CD4-positive, alpha-beta memory T cell (primary cell): ENCODE measurements around the gene NUCKS1. TPM values are rescaled to one million over a fixed set of nuclear protein-coding genes. Genes with fewer than 3 reads are reported as not detected.
A peak's percentile ranks its signal among the peaks of the same experiment; 100 is the strongest.

Experiments
- CTCF ChIA-PET: fragments of 350-600 bp; sonication (Branson Sonifier 250); formaldehyde crosslinking; loops from one replicate; lab custom pipeline; 2021; ENCODE audit warnings: inconsistent platforms; ENCODE audit not compliant: partially characterized antibody; lab: Charles Lee
- POLR2A ChIA-PET: fragments of 350-600 bp; sonication (Branson Sonifier 250); formaldehyde crosslinking; loops from one replicate; lab custom pipeline; 2021; ENCODE audit not compliant: partially characterized antibody; lab: Charles Lee
- DNase-seq, 5 donors: peaks; one replicate each; pipeline versions ENCODE4 v3.0.0 to v3.0.0-alpha.2; 2020 to 2022; ENCODE audit warnings: mixed read lengths in 1 of 5
- H3K27ac ChIP-seq: one replicate; pipeline ENCODE4 v1.7.0; 2013; ENCODE audit warnings: low read depth, low read length
- H3K27me3 ChIP-seq: 2 replicates; pipeline ENCODE4 v1.7.0; 2013; ENCODE audit warnings: mild to moderate bottlenecking, low read length, moderate library complexity; ENCODE audit not compliant: insufficient read depth
- H3K36me3 ChIP-seq: 2 replicates; pipeline ENCODE4 v1.7.0; 2013; ENCODE audit warnings: mild to moderate bottlenecking, low read length, moderate library complexity; ENCODE audit not compliant: insufficient read depth
- H3K4me1 ChIP-seq: 2 replicates; pipeline ENCODE4 v1.7.0; 2013; ENCODE audit warnings: mild to moderate bottlenecking, low read length, moderate library complexity; ENCODE audit not compliant: insufficient read depth
- H3K4me3 ChIP-seq, 2 donors: one replicate each; pipeline ENCODE4 v1.7.0; 2013; ENCODE audit warnings: low read length in 2 of 2, mild to moderate bottlenecking in 1 of 2
- H3K9me3 ChIP-seq, 2 donors: one replicate each; pipeline ENCODE4 v1.7.0; 2013; ENCODE audit warnings: low read length in 2 of 2, control low read depth in 1 of 2; ENCODE audit not compliant: control insufficient read depth in 1 of 2
- H3K27ac Mint-ChIP-seq, 7 donors: one replicate each; pipeline ENCODE4 v1.8.0; 2020 to 2021; ENCODE audit warnings: mixed read lengths in 7 of 7, mild to moderate bottlenecking in 6 of 7, inconsistent platforms in 3 of 7, moderate library complexity in 3 of 7
- H3K27me3 Mint-ChIP-seq, 2 donors: one replicate each; pipeline ENCODE4 v1.8.0; 2020 to 2021; ENCODE audit warnings: mixed read lengths in 2 of 2
- H3K36me3 Mint-ChIP-seq, 2 donors: one replicate each; pipeline ENCODE4 v1.8.0; 2020 to 2021; ENCODE audit warnings: mixed read lengths in 2 of 2, inconsistent platforms in 1 of 2, mild to moderate bottlenecking in 1 of 2
- H3K4me1 Mint-ChIP-seq, 4 donors: one replicate each; pipeline ENCODE4 v1.8.0; 2020 to 2021; ENCODE audit warnings: mixed read lengths in 4 of 4, mild to moderate bottlenecking in 1 of 4
- H3K4me3 Mint-ChIP-seq, 8 donors: one replicate each; pipeline ENCODE4 v1.8.0; 2020 to 2021; ENCODE audit warnings: mixed read lengths in 8 of 8, mild to moderate bottlenecking in 7 of 8, moderate library complexity in 6 of 8, inconsistent platforms in 3 of 8
- H3K9me3 Mint-ChIP-seq, 8 donors: one replicate each; pipeline ENCODE4 v1.8.0; 2020 to 2021; ENCODE audit warnings: mixed read lengths in 8 of 8, mild to moderate bottlenecking in 5 of 8, inconsistent platforms in 3 of 8, moderate library complexity in 1 of 8
- intact Hi-C: fragments of 100-400 bp; cut with micrococcal nuclease; formaldehyde crosslinking; loops from one replicate; pipeline ENCODE4 v1.15.1; 2023
- polyA plus RNA-seq, 2 donors: library from polyadenylated mRNA; unstranded; fragments of 300-500 nt; fragmentation: Illumina TruSeq; gene quantifications; one replicate each; pipeline ENCODE4 v1.2.3, GENCODE V29; 2021
- total RNA-seq, 2 experiments: library from RNA; stranded (reverse); gene quantifications; one replicate each; pipeline ENCODE4 v1.2.3, GENCODE V29; 2021

NUCKS1 gene
- total and polyA plus RNA-seq, 4 experiments from 2014 or later, result 9.0 to 117 (median 62.2) TPM

GRCh38 chr1:205703072-205703471, 46.9 kb downstream of the NUCKS1 start:
- Mint-ChIP-seq H3K4me3 (no peak overlapping the region), H3K36me3 (peaks cover 15 to 27% of the 10 kb centered on the region in 2 donors), H3K27me3 (no peaks in the 10 kb centered on the region), H3K4me1 (no peaks in the 10 kb centered on the region), H3K9me3 (no peaks in the 10 kb centered on the region), H3K27ac (no peak overlapping the region)
- Histone ChIP-seq H3K27ac (no peak overlapping the region), H3K9me3 (no peaks in the 10 kb centered on the region), H3K4me3 (no peak overlapping the region), H3K4me1 (peaks cover 3% of the 10 kb centered on the region), H3K36me3 (no peaks in the 10 kb centered on the region), H3K27me3 (no peaks in the 10 kb centered on the region)
- ChIA-PET CTCF (interaction anchor here (1.2 to 1.3 kb wide), 2 partner anchors 9 to 42 kb away, joined by 3 to 4 read pairs; no protein-coding TSS in a partner anchor), POLR2A (interaction anchor here (0.6 to 0.8 kb wide), 2 partner anchors 44 to 224 kb away, joined by 3 to 4 read pairs; no protein-coding TSS in a partner anchor)
- no peak for DNase-seq
- intact Hi-C loops, result no loop called here

- DNase-seq, result no peak
- Histone ChIP-seq H3K9me3 (no peaks in the 10 kb centered on the region), H3K36me3 (no peaks in the 10 kb centered on the region), H3K4me1 (no peaks in the 10 kb centered on the region), H3K27me3 (no peaks in the 10 kb centered on the region), H3K4me3 (no peak overlapping the region), H3K27ac (no peak overlapping the region)
- no peaks in the 10 kb centered on the region for H3K4me1 Mint-ChIP-seq
- peak overlapping the region in 1 of 7 donors; percentile 36 for H3K27ac Mint-ChIP-seq
- peaks cover 13 to 27% of the 10 kb centered on the region in 2 donors for H3K36me3 Mint-ChIP-seq
- POLR2A ChIA-PET, result no interaction called here
- H3K9me3 Mint-ChIP-seq, result no peaks in the 10 kb centered on the region
- CTCF ChIA-PET, result interaction anchor here (1.2 to 1.5 kb wide), 2 partner anchors 8 to 41 kb away, joined by 4 read pairs; no protein-coding TSS in a partner anchor
- no peak overlapping the region for H3K4me3 Mint-ChIP-seq
- H3K27me3 Mint-ChIP-seq, result peaks cover 5 to 6% of the 10 kb centered on the region in 2 donors
- intact Hi-C loops, result no loop called here
Measured at GRCh38 chr1:205701891-205702290, 48.1 kb downstream of the NUCKS1 start.

GRCh38 chr1:205701420-205701819, 48.6 kb downstream of the NUCKS1 start:
- intact Hi-C loops, result no loop called here
- Mint-ChIP-seq H3K4me3 (no peak overlapping the region), H3K27ac (peak overlapping the region in 1 of 7 donors; percentile 36), H3K9me3 (no peaks in the 10 kb centered on the region), H3K27me3 (peaks cover 6 to 9% of the 10 kb centered on the region in 2 donors), H3K36me3 (peaks cover 9 to 22% of the 10 kb centered on the region in 2 donors), H3K4me1 (no peaks in the 10 kb centered on the region)
- ChIA-PET CTCF (interaction anchor here (1.5 kb wide), 1 partner anchor 8 kb away, joined by 4 read pairs; no protein-coding TSS in a partner anchor), POLR2A (no interaction called here)
- Histone ChIP-seq H3K36me3 (no peaks in the 10 kb centered on the region), H3K4me3 (no peak overlapping the region), H3K4me1 (no peaks in the 10 kb centered on the region), H3K27me3 (no peaks in the 10 kb centered on the region), H3K9me3 (no peaks in the 10 kb centered on the region), H3K27ac (no peak overlapping the region)
- DNase-seq, result no peak

- no peak overlapping the region for H3K4me3 ChIP-seq
- no peak overlapping the region for H3K27ac Mint-ChIP-seq
- no peak overlapping the region for H3K4me3 Mint-ChIP-seq
- H3K36me3 Mint-ChIP-seq, result peaks cover 9 to 22% of the 10 kb centered on the region in 2 donors
- H3K9me3 Mint-ChIP-seq, result no peaks in the 10 kb centered on the region
- no peaks in the 10 kb centered on the region for H3K36me3 ChIP-seq
- peaks cover 6 to 9% of the 10 kb centered on the region in 2 donors for H3K27me3 Mint-ChIP-seq
- H3K4me1 Mint-ChIP-seq, result no peaks in the 10 kb centered on the region
- no peaks in the 10 kb centered on the region for H3K27me3 ChIP-seq
- CTCF ChIA-PET, result interaction anchor here (1.5 kb wide), 2 partner anchors 9 to 11 kb away, joined by 4 to 9 read pairs; no protein-coding TSS in a partner anchor
- POLR2A ChIA-PET, result no interaction called here
- H3K9me3 ChIP-seq, result no peaks in the 10 kb centered on the region
- no peak overlapping the region for H3K27ac ChIP-seq
- intact Hi-C loops, result no loop called here
- DNase-seq, result no peak
- H3K4me1 ChIP-seq, result no peaks in the 10 kb centered on the region
Measured at GRCh38 chr1:205700865-205701401, 49.0 kb downstream of the NUCKS1 start.

GRCh38 chr1:205699416-205699815, 50.6 kb downstream of the NUCKS1 start:
- H3K36me3 ChIP-seq, result no peaks in the 10 kb centered on the region
- no peak for DNase-seq
- peaks cover 4 to 17% of the 10 kb centered on the region in 2 donors for H3K36me3 Mint-ChIP-seq
- no peaks in the 10 kb centered on the region for H3K4me1 Mint-ChIP-seq
- CTCF ChIA-PET, result interaction anchor here (1.5 kb wide), 1 partner anchor 12 kb away, joined by 9 read pairs; no protein-coding TSS in a partner anchor
- no peak overlapping the region for H3K4me3 Mint-ChIP-seq
- intact Hi-C loops, result no loop called here
- H3K4me3 ChIP-seq, result no peak overlapping the region
- peaks cover 7 to 11% of the 10 kb centered on the region in 2 donors for H3K27me3 Mint-ChIP-seq
- POLR2A ChIA-PET, result no interaction called here
- no peaks in the 10 kb centered on the region for H3K9me3 ChIP-seq
- H3K4me1 ChIP-seq, result no peaks in the 10 kb centered on the region
- H3K27ac Mint-ChIP-seq, result no peak overlapping the region
- no peaks in the 10 kb centered on the region for H3K9me3 Mint-ChIP-seq
- no peak overlapping the region for H3K27ac ChIP-seq
- no peaks in the 10 kb centered on the region for H3K27me3 ChIP-seq

- Histone ChIP-seq H3K4me3 (no peak overlapping the region), H3K36me3 (no peaks in the 10 kb centered on the region), H3K27ac (no peak overlapping the region), H3K9me3 (no peaks in the 10 kb centered on the region), H3K27me3 (no peaks in the 10 kb centered on the region), H3K4me1 (no peaks in the 10 kb centered on the region)
- ChIA-PET CTCF (interaction anchor here (2.0 kb wide), 1 partner anchor 12 kb away, joined by 4 read pairs; no protein-coding TSS in a partner anchor), POLR2A (no interaction called here)
- intact Hi-C loops, result no loop called here
- Mint-ChIP-seq H3K27me3 (peaks cover 7 to 11% of the 10 kb centered on the region in 2 donors), H3K4me1 (no peaks in the 10 kb centered on the region), H3K4me3 (no peak overlapping the region), H3K9me3 (no peaks in the 10 kb centered on the region), H3K36me3 (peaks cover 4 to 17% of the 10 kb centered on the region in 2 donors), H3K27ac (peak overlapping the region in 1 of 7 donors; percentile 44)
- no peak for DNase-seq
Measured at GRCh38 chr1:205698921-205699320, 51.1 kb downstream of the NUCKS1 start.

- no peaks in the 10 kb centered on the region for H3K4me1 ChIP-seq
- ChIA-PET CTCF (interaction anchor here (0.8 to 1.7 kb wide), 3 partner anchors 21 to 102 kb away, joined by 3 to 5 read pairs (median 3); no protein-coding TSS in a partner anchor), POLR2A (no interaction called here)
Measured at GRCh38 chr1:205693421-205693991, 56.5 kb downstream of the NUCKS1 start.

More at GRCh38 chr1:205693421-205693991, 56.5 kb downstream of the NUCKS1 start:
- Mint-ChIP-seq H3K36me3 (no peaks in the 10 kb centered on the region), H3K27me3 (peaks cover 13 to 15% of the 10 kb centered on the region in 2 donors), H3K9me3 (no peaks in the 10 kb centered on the region), H3K4me3 (no peak overlapping the region), H3K4me1 (peaks cover 0 to 1% (median 0%) of the 10 kb centered on the region in 4 donors), H3K27ac (no peak overlapping the region)
- H3K9me3 ChIP-seq, result no peaks in the 10 kb centered on the region
- H3K27me3 ChIP-seq, result no peaks in the 10 kb centered on the region
- DNase-seq, result no peak
- intact Hi-C loops, result no loop called here
- H3K27ac ChIP-seq, result no peak overlapping the region
- H3K36me3 ChIP-seq, result no peaks in the 10 kb centered on the region
- no peak overlapping the region for H3K4me3 ChIP-seq
